A549 (cell line): ENCODE results near the gene HOXB3. TPM values are rescaled to one million over a fixed set of nuclear protein-coding genes. Genes with fewer than 3 reads are reported as not detected.

Experiments used
- ATAC-seq, 2 experiments: fragments of 200-7000 bp in 1 of 2; fragments of >200 bp in 1 of 2; cut with Nextera tagmentation in 1 of 2; cut with Tn5 transposase in 1 of 2; 3 replicates each; pipeline versions ENCODE4 v1.8.0 to v1.9.1; 2018 to 2020; ENCODE audit warnings: mild to moderate bottlenecking in 1 of 2, moderate library complexity in 1 of 2
- CTCF ChIA-PET: fragments of 300-600 bp; sonication (Branson Sonifier 250); formaldehyde crosslinking; extraction: SDS; loops from one replicate; lab custom pipeline; 2021; ENCODE audit warnings: antibody characterized with exemption, inconsistent platforms; lab: Yijun Ruan, JAX
- POLR2A ChIA-PET: fragments of 350-600 bp; formaldehyde crosslinking; extraction: SDS; loops from one replicate; lab custom pipeline; 2021; ENCODE audit warnings: antibody characterized with exemption, inconsistent platforms; lab: Yijun Ruan, JAX
- DNase-seq, 2 experiments: peaks; one replicate each; pipeline versions ENCODE4 v3.0.0 to v3.0.0-alpha.2; 2011 to 2016; ENCODE audit warnings: low read depth in 1 of 2, low spot score in 1 of 2
- FAIRE-seq: peaks from 2 replicates; lab custom pipeline; 2011; peaks lifted over from hg19 to GRCh38; lab: Jason Lieb, UNC
- H3K27ac ChIP-seq, 2 experiments: fragments of >200 bp; sonication (Bioruptor Twin); formaldehyde crosslinking; 3 replicates each; pipeline ENCODE4 v1.5.1; 2016 to 2017
- H3K4me1 ChIP-seq: fragments of >200 bp; sonication (Bioruptor Twin); formaldehyde crosslinking; 3 replicates; pipeline ENCODE4 v1.6.1; 2016
- H3K4me2 ChIP-seq: fragments of >200 bp; sonication (Bioruptor Twin); formaldehyde crosslinking; 3 replicates; pipeline ENCODE4 v1.6.1; 2016
- H3K4me3 ChIP-seq: fragments of >200 bp; sonication (Bioruptor Twin); formaldehyde crosslinking; 3 replicates; pipeline ENCODE4 v1.5.1; 2016
- H3K9me3 ChIP-seq: fragments of >200 bp; sonication (Bioruptor Twin); formaldehyde crosslinking; 3 replicates; pipeline ENCODE4 v1.6.1; 2016
- BHLHE40 ChIP-seq: IDR thresholded peaks from 2 replicates; pipeline ENCODE4 v1.6.1; 2012; ENCODE audit warnings: low read depth, low read length, inconsistent platforms
- CBX2 ChIP-seq: fragments of 200-600 bp; sonication (generic); IDR thresholded peaks from 2 replicates; pipeline ENCODE4 v1.6.1; 2016; ENCODE audit warnings: low read depth, mild to moderate bottlenecking, borderline replicate concordance
- CBX8 ChIP-seq: fragments of 200-600 bp; sonication (generic); IDR thresholded peaks from 2 replicates; pipeline ENCODE4 v1.6.1; 2016
- CEBPB ChIP-seq, 2 experiments: fragments of >200 bp in 1 of 2; sonication (Bioruptor Twin) in 1 of 2; formaldehyde crosslinking in 1 of 2; IDR thresholded peaks; 2 replicates each; pipeline ENCODE4 v1.6.1; 2012 to 2016
- CHD2 ChIP-seq: fragments of 150-350 bp; IDR thresholded peaks from 2 replicates; pipeline ENCODE4 v1.6.1; 2014; ENCODE audit warnings: low read length; ENCODE audit not compliant: partially characterized antibody
- CHD4 ChIP-seq: fragments of 200-600 bp; sonication (generic); IDR thresholded peaks from 2 replicates; pipeline ENCODE4 v1.6.1; 2016; ENCODE audit warnings: antibody characterized with exemption, mild to moderate bottlenecking, borderline replicate concordance
- EHF ChIP-seq: fragments of 250-450 bp; sonication (Bioruptor Pico); IDR thresholded peaks from 2 replicates; pipeline ENCODE4 v1.5.0; 2020; ENCODE audit warnings: mild to moderate bottlenecking
- ESRRA ChIP-seq: fragments of 150-350 bp; IDR thresholded peaks from 2 replicates; pipeline ENCODE4 v1.6.1; 2014; ENCODE audit warnings: mild to moderate bottlenecking, low read length, borderline replicate concordance
- FOXS1 ChIP-seq: fragments of 250-450 bp; sonication (Bioruptor Pico); IDR thresholded peaks from 2 replicates; pipeline ENCODE4 v1.5.0; 2020; ENCODE audit warnings: mild to moderate bottlenecking, moderate library complexity
- HEYL ChIP-seq: fragments of 250-450 bp; sonication (Bioruptor Pico); IDR thresholded peaks from 2 replicates; pipeline ENCODE4 v1.8.0; 2021; ENCODE audit warnings: mild to moderate bottlenecking, moderate library complexity
- HOXA7 ChIP-seq: fragments of 250-450 bp; sonication (Bioruptor Pico); IDR thresholded peaks from 2 replicates; pipeline ENCODE4 v1.5.0; 2020; ENCODE audit warnings: mild to moderate bottlenecking, moderate library complexity
- HOXB13 ChIP-seq: fragments of 250-450 bp; sonication (Bioruptor Pico); IDR thresholded peaks from 2 replicates; pipeline ENCODE4 v1.5.0; 2020; ENCODE audit warnings: low read depth, mild to moderate bottlenecking, moderate library complexity
- HOXB5 ChIP-seq: fragments of 250-450 bp; sonication (Bioruptor Pico); IDR thresholded peaks from 2 replicates; pipeline ENCODE4 v1.5.0; 2020; ENCODE audit warnings: mild to moderate bottlenecking, moderate library complexity
- JUN ChIP-seq, 2 experiments: fragments of >200 bp; sonication (Bioruptor Twin); formaldehyde crosslinking; IDR thresholded peaks; 2 replicates in 1 of 2; 3 replicates in 1 of 2; pipeline ENCODE4 v1.6.1; 2016 to 2017
- JUNB ChIP-seq: fragments of >200 bp; sonication (Bioruptor Twin); formaldehyde crosslinking; IDR thresholded peaks from 2 replicates; pipeline ENCODE4 v1.6.1; 2016
- KDM1A ChIP-seq: fragments of 200-600 bp; sonication (generic); IDR thresholded peaks from 2 replicates; pipeline ENCODE4 v1.6.1; 2016; ENCODE audit warnings: low read depth, mild to moderate bottlenecking
- MYC ChIP-seq: IDR thresholded peaks from 2 replicates; pipeline ENCODE4 v1.6.1; 2012; ENCODE audit warnings: mild to moderate bottlenecking, inconsistent platforms, low read length, improper control_type of control experiment, borderline replicate concordance
- NFE2L2 ChIP-seq: fragments of 150-350 bp; conservative IDR thresholded peaks from 2 replicates; pipeline ENCODE4 v1.6.1; 2014; ENCODE audit warnings: low read length
- NR3C1 ChIP-seq: fragments of >200 bp; sonication (Bioruptor Twin); formaldehyde crosslinking; IDR thresholded peaks from 3 replicates; pipeline ENCODE4 v1.6.1; 2017
- POLR2A ChIP-seq: IDR thresholded peaks from 2 replicates; pipeline ENCODE4 v1.6.1; 2012; ENCODE audit warnings: mild to moderate bottlenecking, low read length
- POLR2AphosphoS2 ChIP-seq: conservative IDR thresholded peaks from 2 replicates; pipeline ENCODE4 v1.6.1; 2012; ENCODE audit warnings: low read length, improper control_type of control experiment, inconsistent platforms
- RARB ChIP-seq: fragments of 250-450 bp; sonication (Bioruptor Pico); IDR thresholded peaks from 2 replicates; pipeline ENCODE4 v1.8.0; 2021; ENCODE audit warnings: mild to moderate bottlenecking, moderate library complexity
- RCOR1 ChIP-seq: fragments of 150-350 bp; IDR thresholded peaks from 2 replicates; pipeline ENCODE4 v1.6.1; 2014; ENCODE audit warnings: antibody characterized with exemption, low read length, low read depth
- TP53 ChIP-seq: fragments of 250-450 bp; sonication (Bioruptor Pico); IDR thresholded peaks from 2 replicates; pipeline ENCODE4 v1.5.0; 2021; ENCODE audit warnings: mild to moderate bottlenecking, moderate library complexity
- ZC3H11A ChIP-seq: fragments of 450-650 bp; IDR thresholded peaks from 2 replicates; pipeline ENCODE4 v1.6.1; 2014; ENCODE audit warnings: antibody characterized with exemption, mild to moderate bottlenecking
- ZFP36 ChIP-seq: fragments of 450-650 bp; IDR thresholded peaks from 2 replicates; pipeline ENCODE4 v1.6.1; 2014; ENCODE audit warnings: borderline replicate concordance; ENCODE audit not compliant: partially characterized antibody
- ZNF302 ChIP-seq: fragments of 250-450 bp; sonication (Bioruptor Pico); IDR thresholded peaks from 2 replicates; pipeline ENCODE4 v1.9.0; 2021; ENCODE audit warnings: inconsistent platforms, mild to moderate bottlenecking, moderate library complexity
- WGBS: methylation state at CpG from one replicate; pipeline ENCODE4 v1.1.6; 2017; ENCODE audit errors: missing lambda C conversion rate; 5-methylcytosine and 5-hydroxymethylcytosine counted together
- polyA plus RNA-seq, 4 experiments: library from polyadenylated mRNA; depleted of rRNA in 3 of 4; stranded (reverse); fragments of >200 nt; fragmentation: RNase III in 1 of 4; extraction: RNeasy Plus Mini Kit Qiagen cat#74134 plus additional on column Dnase treatment in 1 of 4; gene quantifications; 2 replicates in 3 of 4; 3 replicates in 1 of 4; pipeline ENCODE4 v1.2.3, GENCODE V29; 2011 to 2017
- TF ChIP-seq, protein P1 (sequence below): fragments of 250-450 bp; sonication (Bioruptor Pico); IDR thresholded peaks from 2 replicates; pipeline ENCODE4 v1.5.0; 2020; ENCODE audit warnings: low read depth, mild to moderate bottlenecking, moderate library complexity
- TF ChIP-seq, protein P2 (sequence below): fragments of >200 bp; sonication (Bioruptor Twin); formaldehyde crosslinking; IDR thresholded peaks from 2 replicates; pipeline ENCODE4 v1.6.1; 2016
- TF ChIP-seq, protein P3 (sequence below): fragments of 150-350 bp; IDR thresholded peaks from 2 replicates; pipeline ENCODE4 v1.6.1; 2014; ENCODE audit warnings: low read depth, mild to moderate bottlenecking, low read length
- TF ChIP-seq, protein P4 (sequence below): fragments of 450-650 bp; IDR thresholded peaks from 2 replicates; pipeline ENCODE4 v1.6.1; 2014; ENCODE audit warnings: antibody characterized with exemption

The HOXB3 gene
- polyA plus RNA-seq, 2 of the 4 experiments (the other 2 are of a cell fraction), result 8.6 to 17.0 TPM

DNA sequence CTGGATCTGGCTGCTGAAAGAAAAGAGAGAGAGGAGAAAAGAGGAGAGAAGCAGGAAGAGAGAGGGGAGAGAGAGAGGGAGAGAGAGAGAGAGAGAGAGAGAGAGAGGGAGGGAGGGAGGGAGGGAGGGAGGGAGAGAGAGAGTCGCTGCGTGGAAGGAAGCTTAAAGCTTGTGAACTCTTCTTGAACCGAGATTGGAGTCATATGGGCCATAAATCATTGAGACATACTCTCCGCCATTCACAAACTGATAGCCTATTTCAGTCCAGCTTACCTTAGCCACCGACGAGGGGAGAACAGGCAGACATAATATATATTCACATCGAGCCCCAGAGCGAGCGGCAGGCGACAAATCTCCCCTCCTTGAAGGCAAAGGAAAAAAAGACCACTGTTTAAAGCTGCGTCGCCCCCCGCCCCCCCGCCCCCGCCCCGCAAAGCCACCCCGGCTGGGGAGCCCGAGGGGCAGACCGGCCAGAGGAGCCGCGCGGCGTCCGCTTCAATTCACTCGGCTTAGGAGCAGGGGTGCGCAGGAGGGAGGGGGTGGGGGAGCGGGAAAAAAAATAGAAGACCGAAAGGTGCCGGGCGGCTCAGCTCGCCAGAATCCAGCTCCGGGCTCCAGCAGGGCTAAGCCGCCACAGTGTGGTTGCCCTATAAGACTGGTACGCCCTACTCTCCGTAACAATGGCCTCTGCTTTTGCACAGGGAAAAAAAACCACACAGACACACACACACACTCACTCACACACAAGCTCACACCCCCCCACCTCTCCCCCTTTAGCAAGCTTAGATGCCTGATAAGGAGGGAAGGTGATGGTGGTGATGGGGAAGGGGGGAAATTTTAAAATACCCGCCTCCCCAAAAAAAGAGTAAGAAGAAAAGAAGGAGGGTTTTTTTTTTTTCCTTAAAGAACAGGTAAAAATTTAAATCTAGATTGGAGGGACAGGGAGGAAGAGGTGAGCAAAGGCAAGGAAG, 34.5 kb downstream of the HOXB3 start (continued):
- TF ChIP-seq, protein P1, sequence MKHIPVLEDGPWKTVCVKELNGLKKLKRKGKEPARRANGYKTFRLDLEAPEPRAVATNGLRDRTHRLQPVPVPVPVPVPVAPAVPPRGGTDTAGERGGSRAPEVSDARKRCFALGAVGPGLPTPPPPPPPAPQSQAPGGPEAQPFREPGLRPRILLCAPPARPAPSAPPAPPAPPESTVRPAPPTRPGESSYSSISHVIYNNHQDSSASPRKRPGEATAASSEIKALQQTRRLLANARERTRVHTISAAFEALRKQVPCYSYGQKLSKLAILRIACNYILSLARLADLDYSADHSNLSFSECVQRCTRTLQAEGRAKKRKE (CRISPR knock-in tag), result no peak
- TF ChIP-seq POLR2A (no peak; the same call in 1 of the 2 replicates), BHLHE40 (no peak), RARB (CRISPR knock-in tag) (no peak), JUNB (no peak), HEYL (no peak), ZNF302 (CRISPR knock-in tag) (no peak), HOXB5 (CRISPR knock-in tag) (peak; percentile 95), EHF (CRISPR knock-in tag) (no peak), TP53 (CRISPR knock-in tag) (no peak), FOXS1 (CRISPR knock-in tag) (no peak), NFE2L2 (no peak), CHD2 (no peak), CBX2 (no peak)
- TF ChIP-seq, protein P2, sequence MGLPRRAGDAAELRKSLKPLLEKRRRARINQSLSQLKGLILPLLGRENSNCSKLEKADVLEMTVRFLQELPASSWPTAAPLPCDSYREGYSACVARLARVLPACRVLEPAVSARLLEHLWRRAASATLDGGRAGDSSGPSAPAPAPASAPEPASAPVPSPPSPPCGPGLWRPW, result no peak
- TF ChIP-seq, all 56 proteins: peak for 5

DNA sequence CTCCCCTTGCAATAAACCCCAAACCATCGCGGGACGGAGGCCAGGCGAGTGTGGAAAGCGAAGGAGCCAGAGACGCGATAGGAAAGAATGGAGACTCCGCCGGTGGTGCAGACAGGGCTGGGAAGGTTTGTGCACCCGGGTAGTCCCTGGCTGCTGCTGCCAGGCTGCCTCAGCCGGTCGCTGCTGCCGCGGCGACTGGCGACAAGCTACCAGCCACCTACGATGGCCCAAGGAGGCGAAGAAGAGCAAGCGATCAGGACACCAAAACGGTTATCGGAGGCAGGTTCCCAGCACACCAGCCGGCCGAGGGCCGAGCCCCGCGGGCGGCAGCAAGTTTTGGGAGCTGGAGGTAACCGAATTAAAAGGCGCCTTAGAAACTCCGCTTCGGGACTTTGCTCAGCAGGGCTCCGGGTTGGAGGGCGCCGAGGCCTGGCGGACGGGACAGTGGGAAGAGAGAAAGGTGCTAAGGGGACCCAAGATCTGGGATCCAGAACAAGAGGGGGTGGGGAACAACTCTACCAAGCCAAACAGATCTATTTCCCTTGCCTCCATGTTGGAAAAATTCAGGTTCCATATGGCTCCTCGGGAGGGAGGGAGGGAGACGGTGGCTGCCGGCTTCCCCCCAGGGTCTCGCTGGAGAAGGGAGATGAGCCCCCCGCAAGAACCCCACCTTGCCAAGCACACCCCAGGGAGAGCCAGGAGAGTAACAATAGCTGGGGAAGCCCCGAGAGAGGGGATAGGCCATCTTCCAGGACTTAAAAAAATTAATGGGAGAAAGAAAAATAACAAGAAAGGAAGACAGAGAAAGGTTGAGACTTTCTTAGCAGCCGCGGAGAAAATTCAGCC, 35.4 kb downstream of the HOXB3 start:
- FAIRE-seq, result no peak
- Histone ChIP-seq H3K4me3 (peak overlapping the region; percentile 60), H3K27ac (peak overlapping the region; percentile 97), H3K4me1 (peaks cover 31% of the 10 kb centered on the region), H3K4me2 (peak overlapping the region; percentile 89), H3K9me3 (no peaks in the 10 kb centered on the region)
- peak; percentile 41 for TF ChIP-seq POLR2A
- TF ChIP-seq JUN (IDR thresholded peaks at IDR 0.05), result 0 out of 5 replicates have a peak, but pooled peaks of 1 of the 2 experiments have one; percentile 2
- no peak for TF ChIP-seq RCOR1
- WGBS, result 31% methylated on average over 44 of the region's 44 CpGs
- peak; percentile 57 to 66 for DNase-seq
- CTCF ChIA-PET, result interaction anchor here (0.6 to 3.0 kb wide), 10 partner anchors 21 to 182 kb away, joined by 3 to 11 read pairs (median 5); partner anchors contain the start of gene HOXB5
- POLR2A ChIA-PET, result interaction anchor here (0.6 to 2.0 kb wide), 8 partner anchors 8 to 202 kb away, joined by 3 to 10 read pairs (median 4); partner anchors contain the start of gene HOXB9
- peak; percentile 53 to 56 for ATAC-seq

DNA sequence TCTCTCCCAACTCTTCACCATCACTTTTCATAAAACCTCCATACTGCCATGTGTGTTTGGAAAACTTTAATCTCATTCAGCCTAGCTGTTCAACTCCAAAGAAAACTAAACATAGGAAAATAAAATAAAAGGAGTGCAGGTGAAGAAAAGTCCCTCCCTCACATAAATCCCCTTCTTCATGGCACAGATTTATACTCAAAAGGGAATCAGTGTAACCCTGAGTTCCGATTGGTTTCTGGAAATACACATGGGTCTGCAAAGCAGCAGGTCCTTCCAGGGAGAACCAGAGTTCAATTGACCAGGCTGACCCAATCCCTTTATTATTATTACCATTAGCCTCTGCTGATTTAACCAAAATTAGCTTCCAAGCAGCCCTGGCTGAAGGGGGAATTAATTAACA, 36.2 kb downstream of the HOXB3 start:
- H3K4me1 ChIP-seq, result peaks cover 31% of the 10 kb centered on the region
- no peaks in the 10 kb centered on the region for H3K9me3 ChIP-seq
- WGBS, result 25% methylated on average over 1 of the region's 1 CpG
- peak overlapping the region; percentile 60 for H3K4me3 ChIP-seq
- ChIA-PET CTCF (interaction anchor here (0.6 to 3.0 kb wide), 5 partner anchors 12 to 68 kb away, joined by 3 to 9 read pairs (median 7); no protein-coding TSS in a partner anchor), POLR2A (no interaction called here)
- DNase-seq (no peak), ATAC-seq (no peak), FAIRE-seq (peak; percentile 93)
- peak overlapping the region; percentile 89 for H3K4me2 ChIP-seq
- H3K27ac ChIP-seq, result peak overlapping the region; percentile 97
- TF ChIP-seq POLR2A (no peak), ZFP36 (no peak), TP53 (CRISPR knock-in tag) (no peak), CEBPB (IDR thresholded peaks at IDR 0.05) (no peak), KDM1A (no peak), HOXA7 (CRISPR knock-in tag) (no peak), BHLHE40 (no peak), NR3C1 (no peak), MYC (no peak), ESRRA (no peak), JUNB (no peak), CHD4 (no peak), ZC3H11A (no peak), FOXS1 (CRISPR knock-in tag) (no peak), HOXB13 (CRISPR knock-in tag) (no peak), CBX8 (no peak), POLR2AphosphoS2 (no peak)
- TF ChIP-seq, protein P3, sequence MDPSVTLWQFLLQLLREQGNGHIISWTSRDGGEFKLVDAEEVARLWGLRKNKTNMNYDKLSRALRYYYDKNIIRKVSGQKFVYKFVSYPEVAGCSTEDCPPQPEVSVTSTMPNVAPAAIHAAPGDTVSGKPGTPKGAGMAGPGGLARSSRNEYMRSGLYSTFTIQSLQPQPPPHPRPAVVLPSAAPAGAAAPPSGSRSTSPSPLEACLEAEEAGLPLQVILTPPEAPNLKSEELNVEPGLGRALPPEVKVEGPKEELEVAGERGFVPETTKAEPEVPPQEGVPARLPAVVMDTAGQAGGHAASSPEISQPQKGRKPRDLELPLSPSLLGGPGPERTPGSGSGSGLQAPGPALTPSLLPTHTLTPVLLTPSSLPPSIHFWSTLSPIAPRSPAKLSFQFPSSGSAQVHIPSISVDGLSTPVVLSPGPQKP, result no peak
- TF ChIP-seq, protein P4, sequence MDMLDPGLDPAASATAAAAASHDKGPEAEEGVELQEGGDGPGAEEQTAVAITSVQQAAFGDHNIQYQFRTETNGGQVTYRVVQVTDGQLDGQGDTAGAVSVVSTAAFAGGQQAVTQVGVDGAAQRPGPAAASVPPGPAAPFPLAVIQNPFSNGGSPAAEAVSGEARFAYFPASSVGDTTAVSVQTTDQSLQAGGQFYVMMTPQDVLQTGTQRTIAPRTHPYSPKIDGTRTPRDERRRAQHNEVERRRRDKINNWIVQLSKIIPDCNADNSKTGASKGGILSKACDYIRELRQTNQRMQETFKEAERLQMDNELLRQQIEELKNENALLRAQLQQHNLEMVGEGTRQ, result no peak
